HCT116 (cell line): ENCODE data around the gene TCF19. TPM values are rescaled to one million over a fixed set of nuclear protein-coding genes. Genes with fewer than 3 reads are reported as not detected.

Experiments
- ATAC-seq: fragments of 200-7000 bp; cut with Tn5 transposase; 2 replicates; pipeline ENCODE4 v1.9.1; 2020; ENCODE audit warnings: mild to moderate bottlenecking, moderate library complexity
- BruUV-seq: library from RNA; stranded (reverse); fragments of 400-500 nt; replicated peaks from 2 replicates; lab custom pipeline; 2021; lab: Mats Ljungman, UMichigan
- CTCF ChIA-PET: fragments of 300-600 bp; sonication (Branson Sonifier 250); formaldehyde crosslinking; loops from one replicate; lab custom pipeline; 2021; ENCODE audit warnings: antibody characterized with exemption; lab: Charles Lee
- POLR2A ChIA-PET: fragments of 300-600, 350-600 bp; sonication (Branson Sonifier 250); formaldehyde crosslinking; loops from one replicate; lab custom pipeline; 2021; ENCODE audit warnings: antibody characterized with exemption; lab: Charles Lee
- RAD21 ChIA-PET, 2 experiments: fragments of 300-600 bp; sonication (Branson Sonifier 250); formaldehyde crosslinking; loops; one replicate each; lab custom pipeline; 2023; ENCODE audit warnings: low total read pairs in 2 of 2; ENCODE audit not compliant: uncharacterized antibody in 2 of 2, unreplicated experiment in 2 of 2, low non-redundant PET in 1 of 2; lab: Charles Lee
- DNase-seq: peaks from one replicate; pipeline ENCODE4 v3.0.0-alpha.2; 2010; ENCODE audit warnings: low read depth, low spot score
- H2AFZ ChIP-seq: fragments of 200-600 bp; shearing (Covaris generic), sonication (generic); 2 replicates; pipeline ENCODE4 v1.6.1; 2017; ENCODE audit warnings: low read depth, mixed run types, mixed read lengths, antibody characterized with exemption, low read length; ENCODE audit not compliant: poor library complexity, severe bottlenecking
- H3K27ac ChIP-seq: 2 replicates; pipeline ENCODE4 v1.5.1; 2012; ENCODE audit warnings: low read depth, low read length
- H3K27me3 ChIP-seq: fragments of 200-600 bp; sonication (generic); 2 replicates; pipeline ENCODE4 v1.6.1; 2016; ENCODE audit warnings: mixed run types, low read length, mixed read lengths; ENCODE audit not compliant: insufficient read depth
- H3K36me3 ChIP-seq, 2 experiments: fragments of 200-500 bp in 1 of 2; fragments of 200-600 bp in 1 of 2; sonication (Bioruptor generic) in 1 of 2; sonication (generic) in 1 of 2; 2 replicates each; pipeline versions ENCODE4 v1.5.1 to v1.6.1; 2014 to 2016; ENCODE audit warnings: low read length in 2 of 2, inconsistent platforms in 1 of 2, mixed read lengths in 1 of 2, mixed run types in 1 of 2; ENCODE audit not compliant: insufficient read depth in 2 of 2, control insufficient read depth in 1 of 2
- H3K4me1 ChIP-seq, 2 experiments: fragments of 200-600 bp in 1 of 2; sonication (generic) in 1 of 2; 2 replicates each; pipeline versions ENCODE4 v1.5.1 to v1.6.1; 2012 to 2017; ENCODE audit warnings: low read length in 2 of 2, inconsistent platforms in 1 of 2, mild to moderate bottlenecking in 1 of 2, mixed read lengths in 1 of 2, mixed run types in 1 of 2, moderate library complexity in 1 of 2; ENCODE audit not compliant: insufficient read depth in 2 of 2, control insufficient read depth in 1 of 2
- H3K4me2 ChIP-seq: fragments of 200-600 bp; sonication (generic); 2 replicates; pipeline ENCODE4 v1.6.1; 2017; ENCODE audit warnings: mixed run types, low read length, mixed read lengths
- H3K4me3 ChIP-seq, 2 experiments: fragments of 200-600 bp in 1 of 2; sonication (generic) in 1 of 2; replicated peaks in 1 of 2; 2 replicates each; pipeline ENCODE4 v1.5.1; 2011 to 2016; ENCODE audit warnings: low read length in 2 of 2, control low read depth in 1 of 2, low read depth in 1 of 2, mild to moderate bottlenecking in 1 of 2, mixed read lengths in 1 of 2, mixed run types in 1 of 2
- H3K79me2 ChIP-seq: fragments of 200-600 bp; sonication (generic); 2 replicates; pipeline ENCODE4 v1.6.1; 2017; ENCODE audit warnings: mild to moderate bottlenecking, mixed run types, low read length, moderate library complexity, mixed read lengths; ENCODE audit not compliant: insufficient read depth
- H3K9ac ChIP-seq: fragments of 200-600 bp; sonication (generic); 2 replicates; pipeline ENCODE4 v1.6.1; 2016; ENCODE audit warnings: low read length, mixed read lengths
- H3K9me2 ChIP-seq: fragments of 200-600 bp; sonication (generic), shearing (Covaris generic); 2 replicates; pipeline ENCODE4 v1.6.1; 2017; ENCODE audit warnings: mixed run types, mild to moderate bottlenecking, moderate library complexity; ENCODE audit not compliant: insufficient read depth
- H3K9me3 ChIP-seq, 2 experiments: fragments of 200-500 bp in 1 of 2; fragments of 200-600 bp in 1 of 2; sonication (Bioruptor generic) in 1 of 2; sonication (generic) in 1 of 2; 2 replicates each; pipeline ENCODE4 v1.6.1; 2014 to 2017; ENCODE audit warnings: low read length in 2 of 2, mixed read lengths in 2 of 2, inconsistent platforms in 1 of 2, low read depth in 1 of 2, mild to moderate bottlenecking in 1 of 2, mixed run types in 1 of 2, moderate library complexity in 1 of 2; ENCODE audit not compliant: control insufficient read depth in 1 of 2, insufficient read depth in 1 of 2
- H4K20me1 ChIP-seq: fragments of 200-600 bp; sonication (generic), shearing (Covaris generic); 2 replicates; pipeline ENCODE4 v1.6.1; 2017; ENCODE audit warnings: mixed run types, mild to moderate bottlenecking, moderate library complexity; ENCODE audit not compliant: insufficient read depth
- EGR1 ChIP-seq: IDR thresholded peaks from 2 replicates; pipeline ENCODE4 v1.6.1; 2012; ENCODE audit warnings: low read depth
- EZH2phosphoT487 ChIP-seq: fragments of 200-600 bp; IDR thresholded peaks from 2 replicates; pipeline ENCODE4 v1.6.1; 2018; ENCODE audit warnings: antibody characterized with exemption, borderline replicate concordance
- FOSL1 ChIP-seq: IDR thresholded peaks from 2 replicates; pipeline ENCODE4 v1.6.1; 2012; ENCODE audit warnings: low read depth
- JUND ChIP-seq: IDR thresholded peaks from 2 replicates; pipeline ENCODE4 v1.6.1; 2012
- RAD21 ChIP-seq: IDR thresholded peaks from 2 replicates; pipeline ENCODE4 v1.6.1; 2012; ENCODE audit warnings: low read depth, mild to moderate bottlenecking
- SRF ChIP-seq: IDR thresholded peaks from 2 replicates; pipeline ENCODE4 v1.6.1; 2012; ENCODE audit warnings: low read depth
- intact Hi-C: fragments of 100-400 bp; cut with micrococcal nuclease; formaldehyde crosslinking; loops from 2 replicates; pipeline ENCODE4 v1.10.0; 2022
- total RNA-seq: library from RNA; stranded (reverse); gene quantifications from one replicate; pipeline ENCODE4 v1.2.1, GENCODE V29; 2021; ENCODE audit not compliant: unreplicated experiment
- TF ChIP-seq, protein P1 (sequence below): IDR thresholded peaks from 2 replicates; pipeline ENCODE4 v1.6.1; 2012
- TF ChIP-seq, protein P2 (sequence below), 3 experiments: fragments of 200-600 bp in 1 of 3; sonication (generic) in 1 of 3; IDR thresholded peaks in 2 of 3; conservative IDR thresholded peaks in 1 of 3; 2 replicates each; pipeline ENCODE4 v1.5.1; 2012 to 2017; ENCODE audit warnings: low read depth in 2 of 3, low read length in 2 of 3, antibody characterized with exemption in 1 of 3, borderline replicate concordance in 1 of 3, control low read depth in 1 of 3, mild to moderate bottlenecking in 1 of 3, mixed read lengths in 1 of 3, mixed run types in 1 of 3, moderate library complexity in 1 of 3; ENCODE audit not compliant: insufficient read depth in 1 of 3

Gene TCF19
- total RNA-seq, 1 experiment from 2014 or later, result 15.4 TPM

DNA sequence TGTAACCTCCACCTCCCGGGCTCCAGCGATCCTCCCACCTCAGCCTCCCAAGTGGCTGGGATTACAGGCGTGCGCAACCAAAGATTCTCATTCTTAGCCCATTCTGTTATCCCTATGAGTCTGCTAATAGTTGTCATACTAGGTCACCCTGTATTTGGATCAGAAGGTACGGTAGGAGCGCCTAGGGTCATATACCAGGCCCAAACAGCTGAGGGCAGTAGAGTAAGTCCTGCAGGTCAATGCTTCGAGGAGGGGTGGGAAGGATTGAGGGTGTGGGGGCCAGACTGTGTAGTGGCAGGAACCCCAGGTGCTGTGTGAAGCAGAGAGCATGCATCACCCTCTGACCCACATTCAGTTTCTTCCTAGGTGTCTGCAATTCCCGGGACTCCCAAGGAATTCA is 34.8 kb downstream of the TCF19 start:
- Histone ChIP-seq H3K4me2 (no peak overlapping the region), H3K9me3 (no peaks in the 10 kb centered on the region), H3K27me3 (no peaks in the 10 kb centered on the region), H3K9ac (no peak overlapping the region), H4K20me1 (no peaks in the 10 kb centered on the region), H3K27ac (no peak overlapping the region), H3K36me3 (no peaks in the 10 kb centered on the region), H3K79me2 (no peaks in the 10 kb centered on the region), H3K9me2 (no peaks in the 10 kb centered on the region), H2AFZ (no peak overlapping the region), H3K4me3 (no peak overlapping the region)
- ChIA-PET RAD21 (no interaction called here), POLR2A (interaction anchor here (0.7 to 1.5 kb wide), 3 partner anchors 9 to 378 kb away, joined by 3 to 4 read pairs (median 3); no protein-coding TSS in a partner anchor), CTCF (interaction anchor here (0.8 to 4.9 kb wide), 8 partner anchors 16 to 398 kb away, joined by 3 to 61 read pairs (median 4); no protein-coding TSS in a partner anchor)
- BruUV-seq, result no TSS peak
- TF ChIP-seq FOSL1 (no peak), EGR1 (no peak), JUND (no peak), SRF (no peak), RAD21 (no peak), EZH2phosphoT487 (no peak)
- TF ChIP-seq, protein P1, sequence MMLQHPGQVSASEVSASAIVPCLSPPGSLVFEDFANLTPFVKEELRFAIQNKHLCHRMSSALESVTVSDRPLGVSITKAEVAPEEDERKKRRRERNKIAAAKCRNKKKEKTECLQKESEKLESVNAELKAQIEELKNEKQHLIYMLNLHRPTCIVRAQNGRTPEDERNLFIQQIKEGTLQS, result no peak
- TF ChIP-seq, protein P2, sequence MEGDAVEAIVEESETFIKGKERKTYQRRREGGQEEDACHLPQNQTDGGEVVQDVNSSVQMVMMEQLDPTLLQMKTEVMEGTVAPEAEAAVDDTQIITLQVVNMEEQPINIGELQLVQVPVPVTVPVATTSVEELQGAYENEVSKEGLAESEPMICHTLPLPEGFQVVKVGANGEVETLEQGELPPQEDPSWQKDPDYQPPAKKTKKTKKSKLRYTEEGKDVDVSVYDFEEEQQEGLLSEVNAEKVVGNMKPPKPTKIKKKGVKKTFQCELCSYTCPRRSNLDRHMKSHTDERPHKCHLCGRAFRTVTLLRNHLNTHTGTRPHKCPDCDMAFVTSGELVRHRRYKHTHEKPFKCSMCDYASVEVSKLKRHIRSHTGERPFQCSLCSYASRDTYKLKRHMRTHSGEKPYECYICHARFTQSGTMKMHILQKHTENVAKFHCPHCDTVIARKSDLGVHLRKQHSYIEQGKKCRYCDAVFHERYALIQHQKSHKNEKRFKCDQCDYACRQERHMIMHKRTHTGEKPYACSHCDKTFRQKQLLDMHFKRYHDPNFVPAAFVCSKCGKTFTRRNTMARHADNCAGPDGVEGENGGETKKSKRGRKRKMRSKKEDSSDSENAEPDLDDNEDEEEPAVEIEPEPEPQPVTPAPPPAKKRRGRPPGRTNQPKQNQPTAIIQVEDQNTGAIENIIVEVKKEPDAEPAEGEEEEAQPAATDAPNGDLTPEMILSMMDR (IDR thresholded peaks at IDR 0.05 in 2 of 3, conservative IDR thresholded peaks at IDR 0.05 in 1 of 3; ENCODE audit: borderline replicate concordance in 1 of 3, insufficient read depth in 1 of 3, low read depth in 2 of 3, low read length in 2 of 3), result 0 out of 6 replicates have a peak, but pooled peaks of 2 of the 3 experiments have one; percentile 9 to 11
- TF ChIP-seq, all 23 proteins: peak for 1
- peaks cover 0 to 7% of the 10 kb centered on the region in 2 experiments; a peak in 1 of 4 replicates for H3K4me1 ChIP-seq
- intact Hi-C loops, result loop anchor here (2.0 to 5.0 kb wide), 4 partner anchors 106 to 711 kb away; partner anchors contain the start of gene VARS2
- no peak for DNase-seq
- no peak for ATAC-seq
